WERI-Rb-1 (cell line): ENCODE measurements around the gene TMEM201.

ENCODE experiments used
- DNase-seq: peaks from one replicate; pipeline ENCODE4 v3.0.0-alpha.2; 2020
- H3K27ac ChIP-seq: fragments of 250-450 bp; sonication (Bioruptor Pico); 2 replicates; pipeline ENCODE4 v1.5.1; 2020; ENCODE audit warnings: mild to moderate bottlenecking, moderate library complexity
- H3K27me3 ChIP-seq: fragments of 250-450 bp; sonication (Bioruptor Pico); 2 replicates; pipeline ENCODE4 v1.5.1; 2021; ENCODE audit warnings: mild to moderate bottlenecking, low read depth, moderate library complexity; ENCODE audit not compliant: insufficient read depth, severe bottlenecking
- H3K36me3 ChIP-seq: fragments of 250-450 bp; sonication (Bioruptor Pico); 2 replicates; pipeline ENCODE4 v1.5.1; 2020; ENCODE audit warnings: mild to moderate bottlenecking, moderate library complexity
- H3K4me3 ChIP-seq: 2 replicates; pipeline ENCODE4 v1.5.1; 2011; ENCODE audit warnings: low read depth, mild to moderate bottlenecking, control low read depth, low read length
- H3K9me3 ChIP-seq: fragments of 250-450 bp; sonication (Bioruptor Pico); 2 replicates; pipeline ENCODE4 v1.5.1; 2021; ENCODE audit warnings: mild to moderate bottlenecking, moderate library complexity; ENCODE audit not compliant: severe bottlenecking
- TF ChIP-seq, protein P1 (sequence below): IDR thresholded peaks from 2 replicates; pipeline ENCODE4 v1.5.1; 2011; ENCODE audit warnings: low read depth, mild to moderate bottlenecking, control low read depth, inconsistent platforms, low read length

Gene TMEM201

GRCh38 chr1:9658199-9658598 is 69.5 kb downstream of the TMEM201 start:
- H3K9me3 ChIP-seq = no peaks in the 10 kb centered on the region
- no peaks in the 10 kb centered on the region for H3K36me3 ChIP-seq
- H3K27me3 ChIP-seq = no peaks in the 10 kb centered on the region
- no peak overlapping the region for H3K4me3 ChIP-seq
- H3K27ac ChIP-seq = no peak overlapping the region
- TF ChIP-seq, protein P1, sequence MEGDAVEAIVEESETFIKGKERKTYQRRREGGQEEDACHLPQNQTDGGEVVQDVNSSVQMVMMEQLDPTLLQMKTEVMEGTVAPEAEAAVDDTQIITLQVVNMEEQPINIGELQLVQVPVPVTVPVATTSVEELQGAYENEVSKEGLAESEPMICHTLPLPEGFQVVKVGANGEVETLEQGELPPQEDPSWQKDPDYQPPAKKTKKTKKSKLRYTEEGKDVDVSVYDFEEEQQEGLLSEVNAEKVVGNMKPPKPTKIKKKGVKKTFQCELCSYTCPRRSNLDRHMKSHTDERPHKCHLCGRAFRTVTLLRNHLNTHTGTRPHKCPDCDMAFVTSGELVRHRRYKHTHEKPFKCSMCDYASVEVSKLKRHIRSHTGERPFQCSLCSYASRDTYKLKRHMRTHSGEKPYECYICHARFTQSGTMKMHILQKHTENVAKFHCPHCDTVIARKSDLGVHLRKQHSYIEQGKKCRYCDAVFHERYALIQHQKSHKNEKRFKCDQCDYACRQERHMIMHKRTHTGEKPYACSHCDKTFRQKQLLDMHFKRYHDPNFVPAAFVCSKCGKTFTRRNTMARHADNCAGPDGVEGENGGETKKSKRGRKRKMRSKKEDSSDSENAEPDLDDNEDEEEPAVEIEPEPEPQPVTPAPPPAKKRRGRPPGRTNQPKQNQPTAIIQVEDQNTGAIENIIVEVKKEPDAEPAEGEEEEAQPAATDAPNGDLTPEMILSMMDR = no peak
- no peak for DNase-seq

DNA sequence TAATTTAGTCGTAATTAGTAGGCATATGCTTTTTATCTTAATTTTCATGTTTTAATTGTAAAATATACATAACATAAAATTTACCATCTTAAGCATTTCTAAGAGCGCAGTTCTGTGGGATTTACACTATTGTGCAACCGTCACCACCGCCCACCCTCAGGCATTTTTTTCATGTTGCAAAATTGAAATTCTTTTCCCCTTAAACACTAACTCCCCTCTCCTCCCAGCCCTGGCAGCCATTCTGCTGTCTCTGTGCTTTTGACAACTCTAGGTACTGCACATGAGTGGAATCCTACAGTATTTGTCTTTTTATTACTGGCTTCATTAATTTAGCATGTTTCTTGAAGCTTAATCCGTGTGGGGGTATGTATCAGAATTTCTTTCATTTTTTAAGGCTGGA is 70.6 kb downstream of the TMEM201 start:
- no peaks in the 10 kb centered on the region for H3K27me3 ChIP-seq
- no peak overlapping the region for H3K4me3 ChIP-seq
- no peak for DNase-seq
- no peak overlapping the region for H3K27ac ChIP-seq
- H3K9me3 ChIP-seq = no peaks in the 10 kb centered on the region
- TF ChIP-seq, protein P1 = no peak
- H3K36me3 ChIP-seq = no peaks in the 10 kb centered on the region

DNA sequence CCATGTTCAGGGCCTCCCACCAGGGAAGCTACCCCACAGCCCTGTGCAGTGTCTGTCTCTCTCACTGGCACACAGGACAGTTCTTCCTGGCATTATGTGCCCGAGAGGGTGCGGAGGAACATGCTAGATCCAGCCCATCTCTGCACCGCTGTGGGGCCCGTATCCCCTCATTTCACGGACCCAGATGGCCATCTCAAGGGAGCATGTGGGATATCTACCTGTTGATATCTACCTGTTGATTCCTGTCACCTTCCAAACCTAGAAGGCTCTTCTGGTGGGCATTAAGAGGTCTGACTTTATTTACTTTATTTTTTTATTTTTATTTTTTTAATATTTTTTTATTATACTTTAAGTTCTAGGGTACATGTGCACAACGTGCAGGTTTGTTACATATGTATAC is 74.5 kb downstream of the TMEM201 start:
- Histone ChIP-seq H3K36me3 (no peaks in the 10 kb centered on the region), H3K27me3 (no peaks in the 10 kb centered on the region), H3K9me3 (no peaks in the 10 kb centered on the region), H3K4me3 (no peak overlapping the region), H3K27ac (no peak overlapping the region)
- TF ChIP-seq, protein P1 = no peak
- no peak for DNase-seq
